GM18519 (cell line): ENCODE results near the gene RNU1-3.
"Not testable (repeated sequence)": the region's sequence is repeated elsewhere in the genome, so short reads cannot be mapped to it uniquely, and the experiment has no call there.

Source experiments
- ATAC-seq: cut with Tn5 transposase; IDR thresholded peaks from one replicate; pipeline ENCODE4 v1.9.1; 2021; ENCODE audit warnings: mild to moderate bottlenecking, moderate library complexity; ENCODE audit not compliant: unreplicated experiment, low FRiP score

The RNU1-3 gene

DNA sequence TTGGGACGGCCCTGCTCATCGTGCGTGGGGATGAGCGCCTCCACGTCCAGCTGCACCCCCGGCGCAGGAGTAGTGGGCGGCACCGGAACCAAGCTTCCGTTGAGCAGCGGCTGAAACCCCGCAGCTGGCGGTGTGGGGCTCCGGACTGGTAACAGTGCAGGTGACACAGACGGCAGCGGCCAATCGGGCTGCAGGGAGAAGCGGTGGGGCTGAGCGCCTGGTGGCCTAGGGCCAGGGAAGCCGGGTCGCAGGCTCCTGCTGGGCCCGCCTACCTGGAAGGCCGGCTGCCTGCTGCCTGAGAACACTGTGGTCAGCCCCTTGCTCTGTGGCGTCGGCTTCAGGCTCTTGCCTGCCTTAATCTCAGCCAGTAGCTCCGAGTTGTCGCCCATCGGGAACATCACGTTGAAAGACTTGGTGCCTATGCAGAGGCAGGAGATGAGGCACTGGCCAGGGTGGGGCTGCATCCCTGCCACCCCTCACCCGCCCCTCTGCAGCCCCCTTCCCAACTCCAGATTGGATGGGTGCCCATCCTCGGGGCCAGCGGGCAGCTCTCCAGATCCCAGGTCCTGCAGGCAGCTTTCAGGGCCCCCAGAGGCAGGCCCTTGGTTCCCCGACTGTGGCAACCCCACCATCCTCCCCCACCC lies 29.9 kb upstream of the RNU1-3 start:
- ATAC-seq: not testable (repeated sequence)

DNA sequence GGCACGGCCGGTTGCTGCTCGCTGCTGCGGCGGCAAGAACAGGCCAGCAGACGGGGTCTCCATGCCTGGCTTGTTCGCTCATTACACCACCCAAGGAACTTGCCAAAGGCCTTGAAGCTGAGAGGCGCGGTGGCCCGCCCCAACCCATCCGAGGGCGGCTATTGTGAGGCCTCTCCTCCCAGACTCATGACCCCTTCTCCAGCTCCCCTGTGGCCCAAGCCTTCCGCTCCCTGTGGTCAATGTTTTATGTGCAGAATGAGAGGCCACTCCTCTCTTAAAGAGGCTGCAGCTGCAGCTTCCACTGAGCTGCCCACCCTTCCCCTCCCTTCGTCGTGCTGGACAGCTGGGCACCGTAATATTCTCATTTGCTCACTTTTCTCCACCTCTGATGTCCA lies 27.6 kb upstream of the RNU1-3 start:
- ATAC-seq: not testable (repeated sequence)

DNA sequence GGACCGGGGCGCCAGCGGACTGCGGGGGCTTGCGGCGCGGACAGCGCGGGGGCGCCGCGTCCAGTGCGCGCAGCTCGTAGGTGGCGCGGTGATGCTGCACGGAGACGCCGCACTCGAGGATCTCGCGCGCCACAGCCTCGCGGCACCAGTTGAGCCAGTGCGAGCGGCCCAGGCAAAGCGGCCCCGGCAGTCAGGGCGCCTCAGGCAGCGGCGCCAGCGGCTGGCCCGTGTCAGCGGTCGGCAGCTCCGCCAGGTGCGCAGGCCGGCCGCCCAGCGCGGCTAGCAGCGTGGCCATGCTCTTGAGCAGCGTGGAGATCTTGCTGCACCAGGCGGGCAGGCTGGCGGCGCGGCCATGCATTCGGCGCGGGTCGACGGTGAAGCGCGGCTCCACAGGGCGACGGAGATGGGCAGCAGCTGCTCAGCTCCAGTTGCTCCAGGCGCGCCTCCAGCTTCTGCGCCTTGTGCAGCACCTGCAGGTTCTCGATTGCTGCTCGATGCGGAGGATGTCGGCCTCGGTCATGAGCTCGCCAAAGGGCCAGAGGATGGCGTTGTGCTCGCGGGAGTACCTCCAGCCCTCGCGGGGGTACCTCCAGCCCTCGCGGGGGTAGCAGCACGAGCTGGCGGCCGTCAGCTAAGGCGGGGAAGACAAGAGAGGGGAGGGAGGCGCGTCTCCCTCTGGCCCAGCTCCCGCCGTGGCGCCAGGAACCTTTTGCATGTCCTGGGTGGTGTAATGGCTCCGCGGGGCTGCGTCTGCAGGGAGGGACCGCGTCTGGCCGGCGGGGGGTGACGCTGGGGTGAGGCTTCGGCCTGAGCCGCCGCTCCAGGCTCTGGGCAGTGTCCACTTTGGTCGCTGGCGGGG lies 26.9 kb upstream of the RNU1-3 start:
- ATAC-seq: not testable (repeated sequence)

GRCh38 chr1:16692717-16693448 lies 26.1 kb upstream of the RNU1-3 start:
- not testable (repeated sequence) for ATAC-seq

GRCh38 chr1:16692283-16692682 lies 25.5 kb upstream of the RNU1-3 start:
- not testable (repeated sequence) for ATAC-seq

GRCh38 chr1:16690971-16691682 lies 24.4 kb upstream of the RNU1-3 start:
- ATAC-seq: not testable (repeated sequence)

DNA sequence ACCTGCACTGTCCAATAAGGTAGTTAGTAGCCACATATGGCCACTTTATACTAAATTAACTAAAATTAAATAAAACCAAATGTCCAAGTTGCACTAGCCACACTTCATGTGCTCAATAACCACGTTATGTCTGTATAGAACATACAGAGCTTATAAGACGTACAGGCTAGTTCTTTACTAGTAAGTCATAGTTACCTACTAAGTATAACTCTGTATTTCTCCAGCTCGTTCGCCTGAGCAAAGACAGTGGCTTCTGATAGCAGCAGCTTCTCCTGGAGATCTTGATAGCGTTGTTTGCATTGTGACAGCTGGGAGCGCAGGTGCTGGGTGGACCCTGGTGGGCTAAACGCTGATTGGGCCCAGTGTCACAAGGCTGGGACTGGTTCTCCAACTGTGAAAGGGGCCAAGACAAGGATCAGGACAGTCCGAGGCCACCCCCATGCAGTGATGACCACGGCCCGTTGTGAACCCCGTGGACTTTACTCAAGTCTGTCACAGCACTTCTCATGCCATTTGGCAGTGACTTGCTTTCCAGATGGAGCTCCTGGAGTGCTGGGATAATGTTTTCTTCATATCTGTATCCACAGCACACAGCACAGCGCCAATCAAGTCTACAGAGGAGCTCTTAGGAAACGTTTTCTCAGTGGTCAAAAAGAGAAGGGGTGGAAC lies 20.5 kb upstream of the RNU1-3 start:
- ATAC-seq: not testable (repeated sequence)

DNA sequence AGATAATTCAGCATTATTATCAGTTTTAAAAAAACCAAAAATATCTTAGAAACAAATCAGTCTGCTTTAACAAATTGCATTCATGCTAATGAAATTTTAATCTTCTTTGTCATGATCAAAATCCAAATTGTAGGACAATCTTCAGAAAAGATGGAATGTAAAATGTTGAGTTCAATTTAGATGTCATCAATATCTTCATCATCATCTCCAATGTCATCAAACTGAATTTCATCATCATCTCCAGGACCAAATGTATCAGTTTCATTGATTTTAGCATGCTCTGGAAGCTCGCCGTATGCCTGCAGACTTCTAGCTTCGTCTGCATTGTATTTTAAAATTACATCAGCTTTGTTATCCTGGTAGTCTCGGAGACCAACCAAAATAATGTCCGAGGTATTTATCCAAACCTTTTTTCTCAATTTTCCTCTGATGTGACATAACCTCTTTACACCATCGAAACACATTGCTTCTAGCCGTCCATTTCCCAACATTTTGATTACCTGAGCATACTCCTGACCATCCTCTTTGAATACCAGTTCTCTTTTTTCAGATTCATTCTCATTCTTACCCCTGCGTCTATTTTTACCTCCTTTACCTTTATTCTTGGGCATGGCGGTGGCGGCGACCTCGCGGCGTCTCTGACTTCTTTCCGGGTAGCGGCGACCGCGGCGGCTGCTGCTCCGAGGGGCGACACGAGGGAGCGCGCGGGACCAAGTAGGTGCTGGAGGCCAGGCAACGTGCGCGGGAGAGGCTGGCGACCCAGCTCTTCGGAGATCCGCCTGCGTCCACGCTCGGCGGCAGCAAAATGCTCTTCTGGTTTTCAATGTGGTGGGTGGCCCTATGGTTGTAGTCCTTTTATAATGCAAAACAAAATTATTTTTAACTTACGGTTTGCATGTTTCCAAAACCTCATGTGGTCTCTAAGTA lies 19.0 kb upstream of the RNU1-3 start:
- not testable (repeated sequence) for ATAC-seq

DNA sequence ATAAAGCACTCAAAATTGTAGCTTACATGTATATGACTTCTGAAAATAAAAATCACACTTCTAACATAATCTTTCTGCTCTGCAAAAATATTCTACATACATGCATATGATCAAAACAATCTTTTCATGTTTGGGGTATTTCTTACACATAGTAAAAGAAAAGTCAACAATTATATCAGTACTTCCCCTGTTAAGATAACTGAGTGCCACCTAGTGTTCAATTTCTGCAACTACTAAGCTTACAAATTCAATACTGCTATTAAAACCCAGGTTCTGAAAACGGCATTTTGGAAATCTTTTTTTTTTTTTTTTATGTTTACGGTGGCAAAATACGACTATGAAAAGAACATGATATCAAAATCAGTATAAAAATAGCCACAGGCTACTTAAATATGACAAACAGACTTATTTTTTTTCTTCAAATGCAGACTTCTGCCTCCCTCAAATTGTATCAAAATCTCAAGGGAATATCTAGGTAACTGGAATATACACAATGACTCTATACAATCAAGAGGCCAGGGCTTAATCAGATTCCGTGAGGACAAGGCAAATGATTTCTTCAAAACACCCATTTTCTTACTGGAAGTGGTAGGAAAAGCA lies 18.1 kb upstream of the RNU1-3 start:
- ATAC-seq: not testable (repeated sequence)

GRCh38 chr1:16684152-16684551 lies 17.4 kb upstream of the RNU1-3 start:
- not testable (repeated sequence) for ATAC-seq

DNA sequence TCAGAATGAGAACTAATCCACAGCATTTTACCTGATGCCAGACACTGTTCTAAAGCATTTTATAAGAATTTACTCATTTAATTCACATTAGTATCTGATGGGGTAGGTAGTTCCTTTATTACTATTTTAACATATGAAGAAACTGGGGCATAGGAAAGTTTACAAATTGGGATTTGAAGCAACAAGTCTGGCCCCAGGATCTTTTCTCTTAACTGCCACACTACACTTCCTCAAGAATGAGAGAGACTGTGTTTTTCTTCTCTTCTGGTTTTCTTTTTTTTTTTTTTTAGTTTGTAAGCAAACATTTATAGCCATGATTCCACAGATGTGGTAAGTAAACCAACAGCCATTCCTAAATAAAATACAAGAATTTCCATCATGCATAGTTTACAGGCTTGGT lies 16.1 kb upstream of the RNU1-3 start:
- ATAC-seq: not testable (repeated sequence)

GRCh38 chr1:16680366-16680765 lies 13.6 kb upstream of the RNU1-3 start:
- not testable (repeated sequence) for ATAC-seq

DNA sequence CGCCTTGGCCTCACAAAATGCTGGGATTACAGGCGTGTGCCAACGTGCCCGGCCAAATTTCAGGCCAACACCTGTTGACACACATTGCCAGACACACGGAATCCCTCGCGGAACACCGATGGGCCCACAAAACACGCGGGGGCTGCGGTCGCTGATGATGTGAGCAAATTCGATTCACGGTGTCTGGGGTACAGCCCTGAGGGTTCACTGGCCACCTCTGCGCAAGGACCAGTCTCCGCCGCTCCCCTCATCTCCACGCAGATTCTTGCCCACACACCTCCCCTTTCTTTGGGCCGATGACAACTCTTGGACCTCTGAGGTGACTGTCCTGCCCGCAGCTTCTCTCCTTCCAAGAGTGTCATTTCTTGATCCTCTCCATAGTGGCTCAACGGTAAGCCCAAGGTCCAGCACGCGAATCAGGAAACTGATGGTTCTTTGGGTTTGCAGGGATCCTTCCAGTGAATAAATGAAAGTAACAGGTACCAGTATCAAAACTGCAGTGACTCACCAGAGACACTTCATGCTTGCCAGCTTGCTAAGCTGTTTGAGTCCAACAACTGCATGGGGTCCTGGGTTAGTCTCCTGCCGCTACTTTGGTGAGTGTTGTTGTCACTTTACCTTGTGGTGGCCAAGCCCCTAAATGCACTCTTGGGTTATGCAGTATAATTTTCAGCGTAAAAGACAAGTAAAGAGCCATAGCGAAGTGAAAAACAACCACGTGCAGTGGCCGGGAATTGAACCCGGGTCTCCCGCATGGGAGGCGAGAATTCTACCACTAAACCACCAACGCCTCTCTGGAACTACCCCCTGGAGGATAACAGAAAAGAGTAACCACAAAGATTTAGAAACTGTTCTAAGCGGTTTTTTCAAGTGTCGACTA lies 11.0 kb upstream of the RNU1-3 start:
- no peak for ATAC-seq

DNA sequence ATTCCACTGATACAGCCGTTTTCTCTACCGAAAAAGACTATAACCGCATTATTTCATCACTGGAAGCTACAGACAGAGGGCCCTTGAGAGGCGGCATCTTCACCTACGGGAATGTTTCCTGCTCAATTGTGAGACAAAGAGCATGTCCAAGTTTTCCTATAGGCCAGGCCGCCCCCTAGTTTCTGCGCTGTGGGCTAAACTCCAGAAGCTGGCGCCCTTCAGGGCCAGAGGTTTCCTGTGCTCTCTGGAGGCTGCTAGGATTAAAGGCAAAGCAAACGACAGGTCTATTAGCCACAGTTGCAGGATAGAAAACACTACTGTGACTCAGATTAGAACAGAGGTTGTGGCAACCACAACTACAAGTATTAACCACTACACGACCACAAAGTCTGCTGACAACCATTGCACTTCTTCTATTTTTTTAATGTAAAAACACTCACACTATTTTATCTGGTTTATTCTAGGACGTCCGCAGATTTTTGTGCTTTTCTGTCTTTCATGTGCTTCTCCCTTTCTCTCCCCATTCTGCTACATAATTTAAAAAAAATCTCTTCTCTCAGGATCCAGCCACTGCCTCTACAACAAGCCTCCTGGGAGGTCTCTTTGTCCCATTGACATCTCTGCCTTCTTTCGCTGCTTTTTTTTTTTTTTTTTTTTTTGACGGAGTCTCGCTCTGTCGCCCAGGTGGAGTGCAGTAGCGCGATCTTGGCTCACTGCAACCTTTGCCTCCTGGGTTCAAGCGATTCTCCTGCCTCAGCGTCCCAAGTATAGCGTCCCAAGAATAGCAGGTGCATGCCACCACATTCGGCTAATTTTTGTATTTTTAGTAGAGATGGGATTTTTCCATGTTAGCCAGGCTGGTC lies 10.1 kb upstream of the RNU1-3 start:
- ATAC-seq: not testable (repeated sequence)

GRCh38 chr1:16675118-16675510 lies 8.4 kb upstream of the RNU1-3 start:
- ATAC-seq: not testable (repeated sequence)

DNA sequence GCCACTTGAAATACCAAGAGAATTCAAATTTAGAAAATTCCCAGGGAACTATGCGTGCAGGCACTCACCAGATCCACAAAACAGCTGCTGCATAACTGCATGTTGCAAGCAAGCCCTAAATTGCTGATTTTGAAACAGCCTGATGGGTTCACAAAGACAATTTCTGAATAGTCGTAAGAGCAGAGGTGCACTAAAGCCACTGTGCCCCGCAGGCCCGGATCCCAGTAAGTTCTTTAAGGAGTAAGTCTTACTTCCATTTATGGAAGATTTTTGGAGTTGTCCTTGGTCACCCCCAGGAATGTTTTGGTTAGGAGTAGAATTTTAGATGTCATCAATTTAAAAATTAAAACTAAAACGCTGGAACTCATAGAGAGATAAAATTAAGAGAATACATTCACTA lies 7.2 kb upstream of the RNU1-3 start:
- not testable (repeated sequence) for ATAC-seq

DNA sequence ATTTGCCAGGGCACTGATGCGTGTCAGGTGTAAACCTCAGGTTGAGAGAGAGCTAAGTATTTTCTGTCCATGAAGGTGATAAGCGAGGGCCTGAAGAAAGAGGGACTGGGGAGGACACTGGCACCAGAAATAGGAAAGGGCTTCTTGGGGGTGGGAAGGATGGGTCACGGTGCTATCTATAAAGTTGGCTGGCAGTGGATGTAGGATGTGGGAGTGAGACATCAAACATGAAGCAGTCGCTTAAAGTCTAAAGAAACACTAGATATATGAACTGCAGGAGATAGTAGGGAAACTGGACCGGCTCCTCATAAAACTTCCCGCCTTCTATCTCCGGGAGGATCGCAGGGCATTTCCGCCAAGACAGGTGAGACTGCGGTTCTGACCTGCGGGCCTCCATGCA lies 912 bp downstream of the RNU1-3 start:
- not testable (repeated sequence) for ATAC-seq
